NCI-H82 (cell line): ENCODE measurements around the gene HOXD10.

ENCODE experiments used
- DNase-seq: peaks from one replicate; lab custom pipeline; 2025; lab: John Stamatoyannopoulos, UW

The HOXD10 gene

GRCh38 chr2:176151442-176152287 is 35.1 kb downstream of the HOXD10 start, which contains the start of gene HOXD4:
HOXD4 (plus strand) TSS chr2:176151550; CDS start chr2:176151634, 84 bp downstream.
- no peak for DNase-seq

- DNase-seq, result no peak
Observed at GRCh38 chr2:176152350-176153181, 36.0 kb downstream of the HOXD10 start.

GRCh38 chr2:176154576-176155252 is 38.1 kb downstream of the HOXD10 start:
- no peak for DNase-seq

GRCh38 chr2:176155356-176156044 is 38.9 kb downstream of the HOXD10 start:
- DNase-seq, result no peak

GRCh38 chr2:176156301-176156806 is 39.8 kb downstream of the HOXD10 start:
- no peak for DNase-seq

GRCh38 chr2:176156807-176157498 is 40.4 kb downstream of the HOXD10 start, which contains the start of gene HOXD3:
HOXD3 (plus strand) TSS chr2:176157307; CDS start chr2:176169115, 11,808 bp downstream.
- DNase-seq, result no peak

GRCh38 chr2:176157499-176158185 is 41.1 kb downstream of the HOXD10 start:
- peak; percentile 67 for DNase-seq

- DNase-seq, result peak; percentile 45
Observed at GRCh38 chr2:176158186-176158591, 41.6 kb downstream of the HOXD10 start.

- peak; percentile 91 for DNase-seq
Observed at GRCh38 chr2:176158855-176159662, 42.5 kb downstream of the HOXD10 start.

GRCh38 chr2:176159663-176160250 is 43.2 kb downstream of the HOXD10 start:
- no peak for DNase-seq

- peak; percentile 43 for DNase-seq
Observed at GRCh38 chr2:176160251-176160985, 43.8 kb downstream of the HOXD10 start.

GRCh38 chr2:176160986-176161824 is 44.6 kb downstream of the HOXD10 start:
- DNase-seq, result no peak

- DNase-seq, result peak; percentile 84
Observed at GRCh38 chr2:176161825-176162626, 45.4 kb downstream of the HOXD10 start.

- DNase-seq, result no peak
Observed at GRCh38 chr2:176162911-176163671, 46.5 kb downstream of the HOXD10 start.

- no peak for DNase-seq
Observed at GRCh38 chr2:176163672-176164056, 47.1 kb downstream of the HOXD10 start.

- DNase-seq, result no peak
Observed at GRCh38 chr2:176164201-176164600, 47.6 kb downstream of the HOXD10 start.
